Peyer's patch (tissue), 4 donors: Measurements from ENCODE around the gene PTGES. TPM values are rescaled to one million over a fixed set of nuclear protein-coding genes. Genes with fewer than 3 reads are reported as not detected.

Source experiments
- DNase-seq, 3 donors: peaks; one replicate each; pipeline ENCODE4 v3.0.0-alpha.2; 2017 to 2019
- H3K27ac ChIP-seq, 4 donors: fragments of 200-600 bp; sonication (generic); one replicate each; pipeline ENCODE4 v1.5.1; 2016 to 2019
- H3K27me3 ChIP-seq, 2 donors: fragments of 200-600 bp; sonication (generic); one replicate each; pipeline ENCODE4 v1.5.1; 2019
- H3K36me3 ChIP-seq, 3 donors: fragments of 200-600 bp; sonication (generic); one replicate each; pipeline ENCODE4 v1.5.1; 2016 to 2019
- H3K4me1 ChIP-seq, 4 donors: fragments of 200-600 bp; sonication (generic); one replicate each; pipeline ENCODE4 v1.5.1; 2016 to 2019
- H3K4me3 ChIP-seq, 4 donors: fragments of 200-600 bp; sonication (generic); 1 replicate in 3 of 4; 2 replicates in 1 of 4; pipeline ENCODE4 v1.5.1; 2016 to 2019; ENCODE audit warnings: mild to moderate bottlenecking in 1 of 4
- H3K9me3 ChIP-seq, 4 donors: fragments of 200-600 bp; sonication (generic); one replicate each; pipeline ENCODE4 v1.5.1; 2016 to 2019; ENCODE audit warnings: mild to moderate bottlenecking in 1 of 4
- POLR2A ChIP-seq, 2 donors: fragments of 450-650 bp; IDR thresholded peaks; one replicate each; pipeline ENCODE4 v1.5.1; 2017; ENCODE audit warnings: antibody characterized with exemption in 2 of 2, mild to moderate bottlenecking in 2 of 2, moderate library complexity in 2 of 2
- total RNA-seq, 4 donors: library from RNA; depleted of rRNA; stranded (reverse); fragments of >200 nt; gene quantifications; one replicate each; pipeline ENCODE4 v1.1.0, GENCODE V29; 2016
- TF ChIP-seq, protein P1 (sequence below), 6 experiments: fragments of 450-650 bp in 4 of 6; fragments of 200-600 bp in 2 of 6; sonication (generic) in 1 of 6; IDR thresholded peaks; one replicate each; pipeline ENCODE4 v1.5.1; 2017 to 2019; ENCODE audit warnings: antibody characterized with exemption in 6 of 6, mild to moderate bottlenecking in 3 of 6, moderate library complexity in 1 of 6

The PTGES gene
- total RNA-seq, 4 donors from 2014 or later: 1.8 to 8.7 (median 6.8) TPM

GRCh38 chr9:129759804-129760502, 7.1 kb upstream of the PTGES start:
- TF ChIP-seq POLR2A (IDR thresholded peaks at IDR 0.05): no peak
- TF ChIP-seq, protein P1, sequence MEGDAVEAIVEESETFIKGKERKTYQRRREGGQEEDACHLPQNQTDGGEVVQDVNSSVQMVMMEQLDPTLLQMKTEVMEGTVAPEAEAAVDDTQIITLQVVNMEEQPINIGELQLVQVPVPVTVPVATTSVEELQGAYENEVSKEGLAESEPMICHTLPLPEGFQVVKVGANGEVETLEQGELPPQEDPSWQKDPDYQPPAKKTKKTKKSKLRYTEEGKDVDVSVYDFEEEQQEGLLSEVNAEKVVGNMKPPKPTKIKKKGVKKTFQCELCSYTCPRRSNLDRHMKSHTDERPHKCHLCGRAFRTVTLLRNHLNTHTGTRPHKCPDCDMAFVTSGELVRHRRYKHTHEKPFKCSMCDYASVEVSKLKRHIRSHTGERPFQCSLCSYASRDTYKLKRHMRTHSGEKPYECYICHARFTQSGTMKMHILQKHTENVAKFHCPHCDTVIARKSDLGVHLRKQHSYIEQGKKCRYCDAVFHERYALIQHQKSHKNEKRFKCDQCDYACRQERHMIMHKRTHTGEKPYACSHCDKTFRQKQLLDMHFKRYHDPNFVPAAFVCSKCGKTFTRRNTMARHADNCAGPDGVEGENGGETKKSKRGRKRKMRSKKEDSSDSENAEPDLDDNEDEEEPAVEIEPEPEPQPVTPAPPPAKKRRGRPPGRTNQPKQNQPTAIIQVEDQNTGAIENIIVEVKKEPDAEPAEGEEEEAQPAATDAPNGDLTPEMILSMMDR (IDR thresholded peaks at IDR 0.05): no peak
- DNase-seq: no peak

GRCh38 chr9:129759319-129759718, 6.5 kb upstream of the PTGES start:
- TF ChIP-seq, protein P1 (IDR thresholded peaks at IDR 0.05): no peak
- TF ChIP-seq POLR2A (IDR thresholded peaks at IDR 0.05): no peak
- peaks cover 0 to 8% (median 0%) of the 10 kb centered on the region in 4 donors for H3K4me1 ChIP-seq
- DNase-seq: no peak
- H3K27me3 ChIP-seq: no peaks in the 10 kb centered on the region
- H3K36me3 ChIP-seq: no peaks in the 10 kb centered on the region
- no peak overlapping the region for H3K4me3 ChIP-seq
- H3K27ac ChIP-seq: no peak overlapping the region
- H3K9me3 ChIP-seq: no peaks in the 10 kb centered on the region

More at GRCh38 chr9:129759804-129760502, 7.1 kb upstream of the PTGES start:
- H3K27me3 ChIP-seq: no peaks in the 10 kb centered on the region
- H3K4me3 ChIP-seq: no peak overlapping the region
- H3K4me1 ChIP-seq: peaks cover 0 to 8% (median 0%) of the 10 kb centered on the region in 4 donors
- H3K9me3 ChIP-seq: no peaks in the 10 kb centered on the region
- no peak overlapping the region for H3K27ac ChIP-seq
- no peaks in the 10 kb centered on the region for H3K36me3 ChIP-seq

- H3K9me3 ChIP-seq: no peaks in the 10 kb centered on the region
- DNase-seq: no peak
- H3K4me1 ChIP-seq: peaks cover 0 to 22% (median 0%) of the 10 kb centered on the region in 4 donors
- no peaks in the 10 kb centered on the region for H3K27me3 ChIP-seq
- H3K36me3 ChIP-seq: no peaks in the 10 kb centered on the region
- H3K4me3 ChIP-seq: no peak overlapping the region
- H3K27ac ChIP-seq: no peak overlapping the region
- TF ChIP-seq, protein P1 (IDR thresholded peaks at IDR 0.05): no peak
- no peak for TF ChIP-seq POLR2A (IDR thresholded peaks at IDR 0.05)
Observed at GRCh38 chr9:129757045-129757444, 4.2 kb upstream of the PTGES start.

DNA sequence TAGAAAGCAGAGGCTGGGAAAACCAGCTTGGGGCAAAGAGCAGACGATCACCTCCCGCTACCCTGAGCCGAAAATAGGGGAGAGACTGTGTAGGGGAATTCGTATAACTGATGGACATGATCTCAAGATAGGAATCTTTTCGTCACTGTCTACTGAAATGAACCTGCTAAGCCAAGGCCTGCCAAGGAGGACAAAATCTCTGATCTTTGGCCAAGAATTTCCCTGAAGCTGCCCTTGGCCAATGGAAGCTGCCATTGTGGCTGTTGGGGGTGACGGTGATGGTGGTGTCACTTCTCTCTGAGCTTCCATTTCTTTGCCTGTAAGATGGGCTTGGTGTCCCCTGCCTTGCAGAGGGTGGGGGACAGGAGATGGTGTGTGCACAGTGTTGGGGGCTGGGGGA, 3.3 kb upstream of the PTGES start:
- Histone ChIP-seq H3K9me3 (no peaks in the 10 kb centered on the region), H3K36me3 (no peaks in the 10 kb centered on the region), H3K4me3 (no peak overlapping the region), H3K4me1 (peaks cover 0 to 29% (median 0%) of the 10 kb centered on the region in 4 donors), H3K27me3 (no peaks in the 10 kb centered on the region), H3K27ac (no peak overlapping the region)
- TF ChIP-seq POLR2A (IDR thresholded peaks at IDR 0.05): no peak
- TF ChIP-seq, protein P1 (IDR thresholded peaks at IDR 0.05): no peak
- no peak for DNase-seq

GRCh38 chr9:129755151-129755550, 2.3 kb upstream of the PTGES start:
- no peak for DNase-seq
- H3K9me3 ChIP-seq: no peaks in the 10 kb centered on the region
- TF ChIP-seq POLR2A (IDR thresholded peaks at IDR 0.05): no peak
- TF ChIP-seq, protein P1 (IDR thresholded peaks at IDR 0.05): no peak

More at GRCh38 chr9:129755151-129755550, 2.3 kb upstream of the PTGES start:
- Histone ChIP-seq H3K36me3 (no peaks in the 10 kb centered on the region), H3K27me3 (no peaks in the 10 kb centered on the region), H3K4me1 (peaks cover 0 to 29% (median 0%) of the 10 kb centered on the region in 4 donors), H3K27ac (no peak overlapping the region), H3K4me3 (no peak overlapping the region)
